Astrocyte (in vitro differentiated cells and primary cell): ENCODE data around the gene CLEC16A.

Experiments
- EZH2 ChIP-seq: IDR thresholded peaks from 2 replicates; pipeline ENCODE4 v1.6.1; 2012; ENCODE audit warnings: mild to moderate bottlenecking, low read length, inconsistent platforms; ENCODE audit not compliant: insufficient read depth
- TF ChIP-seq, protein P1 (sequence below): IDR thresholded peaks from 2 replicates; pipeline ENCODE4 v1.5.1; 2011; ENCODE audit warnings: low read depth, mild to moderate bottlenecking, inconsistent platforms, low read length, moderate library complexity; ENCODE audit not compliant: insufficient read depth

- TF ChIP-seq, protein P1, sequence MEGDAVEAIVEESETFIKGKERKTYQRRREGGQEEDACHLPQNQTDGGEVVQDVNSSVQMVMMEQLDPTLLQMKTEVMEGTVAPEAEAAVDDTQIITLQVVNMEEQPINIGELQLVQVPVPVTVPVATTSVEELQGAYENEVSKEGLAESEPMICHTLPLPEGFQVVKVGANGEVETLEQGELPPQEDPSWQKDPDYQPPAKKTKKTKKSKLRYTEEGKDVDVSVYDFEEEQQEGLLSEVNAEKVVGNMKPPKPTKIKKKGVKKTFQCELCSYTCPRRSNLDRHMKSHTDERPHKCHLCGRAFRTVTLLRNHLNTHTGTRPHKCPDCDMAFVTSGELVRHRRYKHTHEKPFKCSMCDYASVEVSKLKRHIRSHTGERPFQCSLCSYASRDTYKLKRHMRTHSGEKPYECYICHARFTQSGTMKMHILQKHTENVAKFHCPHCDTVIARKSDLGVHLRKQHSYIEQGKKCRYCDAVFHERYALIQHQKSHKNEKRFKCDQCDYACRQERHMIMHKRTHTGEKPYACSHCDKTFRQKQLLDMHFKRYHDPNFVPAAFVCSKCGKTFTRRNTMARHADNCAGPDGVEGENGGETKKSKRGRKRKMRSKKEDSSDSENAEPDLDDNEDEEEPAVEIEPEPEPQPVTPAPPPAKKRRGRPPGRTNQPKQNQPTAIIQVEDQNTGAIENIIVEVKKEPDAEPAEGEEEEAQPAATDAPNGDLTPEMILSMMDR: no peak
- TF ChIP-seq EZH2: no peak
Measured at GRCh38 chr16:11188801-11189740, 244.7 kb downstream of the CLEC16A start.
